ENCODE data around the gene EBPL. TPM values are rescaled to one million over a fixed set of nuclear protein-coding genes. Genes with fewer than 3 reads are reported as not detected.
A peak's percentile ranks its signal among the peaks of the same experiment; 100 is the strongest.

The EBPL gene
- polyA plus RNA-seq, 1 experiment: 43.3 TPM

DNA sequence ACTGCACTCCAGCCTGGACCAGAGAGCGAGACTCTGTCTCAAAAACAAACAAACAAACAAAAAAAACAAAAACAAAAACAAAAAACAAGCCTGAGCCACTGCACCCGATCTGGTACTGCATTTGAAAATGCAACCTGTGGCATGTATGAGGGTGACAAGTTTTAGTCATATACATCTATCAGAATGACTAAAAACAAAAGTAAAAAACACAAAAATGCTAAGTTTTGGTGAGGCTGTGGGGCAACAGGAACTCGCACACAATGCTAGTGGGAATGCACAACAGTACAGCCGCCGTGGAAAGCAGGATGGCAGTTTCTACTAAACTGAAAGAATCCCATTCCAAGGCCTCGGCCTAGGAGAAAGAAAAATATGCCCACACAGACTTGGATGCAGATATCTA, 7.8 kb downstream of the EBPL start:
- Histone ChIP-seq H3K36me3 (ENCODE audit: control insufficient read depth, insufficient read depth, low read length) (peaks cover 2% of the 10 kb centered on the region; the same call in 1 of the 2 replicates), H3K4me3 (ENCODE audit: low read depth, low read length) (no peak overlapping the region), H3K27me3 (ENCODE audit: control insufficient read depth, insufficient read depth, low read length) (no peaks in the 10 kb centered on the region)
- TF ChIP-seq CTCF (IDR thresholded peaks at IDR 0.05; ENCODE audit: insufficient read depth, low read depth, low read length): no peak
- POLR2A ChIA-PET: no interaction called here
- no peak for DNase-seq (ENCODE audit: low read depth)
- CTCF ChIA-PET: no interaction called here

GRCh38 chr13:49681842-49682435, 9.3 kb downstream of the EBPL start:
- no peak overlapping the region for H3K4me3 ChIP-seq (ENCODE audit: low read depth, low read length)
- peaks cover 5% of the 10 kb centered on the region; the same call in 1 of the 2 replicates for H3K36me3 ChIP-seq (ENCODE audit: control insufficient read depth, insufficient read depth, low read length)
- DNase-seq (ENCODE audit: low read depth): no peak
- ChIA-PET POLR2A (no interaction called here), CTCF (interaction anchor here (1.2 to 2.2 kb wide), 3 partner anchors 9 to 13 kb away, joined by 3 to 7 read pairs (median 5); partner anchors contain the start of gene EBPL)
- TF ChIP-seq CTCF (IDR thresholded peaks at IDR 0.05; ENCODE audit: insufficient read depth, low read depth, low read length): no peak
- no peaks in the 10 kb centered on the region for H3K27me3 ChIP-seq (ENCODE audit: control insufficient read depth, insufficient read depth, low read length)

DNA sequence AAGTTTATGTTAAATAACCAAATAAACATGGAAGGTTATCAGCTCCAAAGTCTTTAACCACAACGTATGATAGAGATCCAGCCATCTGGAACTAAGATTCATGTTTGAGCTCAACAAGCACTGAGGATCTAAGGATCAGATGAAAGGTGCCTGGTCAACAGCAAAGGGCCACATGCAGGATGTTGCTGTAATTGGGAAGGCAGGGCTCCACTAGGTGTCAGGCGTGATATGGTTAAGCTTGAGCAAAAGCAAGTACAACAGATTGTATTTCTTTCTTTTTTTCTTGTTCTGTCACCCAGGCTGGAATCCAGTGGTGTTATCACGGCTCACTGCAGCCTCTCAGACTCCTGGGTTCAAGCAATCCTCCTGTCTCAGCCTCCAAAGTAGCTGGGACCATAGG, 12.0 kb downstream of the EBPL start:
- ChIA-PET CTCF (interaction anchor here (0.7 to 1.3 kb wide), 4 partner anchors 9 to 170 kb away, joined by 3 to 4 read pairs (median 3); partner anchors contain the start of gene EBPL), POLR2A (no interaction called here)
- Histone ChIP-seq H3K27me3 (ENCODE audit: control insufficient read depth, insufficient read depth, low read length) (no peaks in the 10 kb centered on the region), H3K36me3 (ENCODE audit: control insufficient read depth, insufficient read depth, low read length) (peaks cover 3% of the 10 kb centered on the region; the same call in 1 of the 2 replicates), H3K4me3 (ENCODE audit: low read depth, low read length) (no peak overlapping the region)
- 0 out of 2 replicates have a peak, but pooled peaks have one; percentile 30 for TF ChIP-seq CTCF (IDR thresholded peaks at IDR 0.05; ENCODE audit: insufficient read depth, low read depth, low read length)
- DNase-seq (ENCODE audit: low read depth): no peak

DNA sequence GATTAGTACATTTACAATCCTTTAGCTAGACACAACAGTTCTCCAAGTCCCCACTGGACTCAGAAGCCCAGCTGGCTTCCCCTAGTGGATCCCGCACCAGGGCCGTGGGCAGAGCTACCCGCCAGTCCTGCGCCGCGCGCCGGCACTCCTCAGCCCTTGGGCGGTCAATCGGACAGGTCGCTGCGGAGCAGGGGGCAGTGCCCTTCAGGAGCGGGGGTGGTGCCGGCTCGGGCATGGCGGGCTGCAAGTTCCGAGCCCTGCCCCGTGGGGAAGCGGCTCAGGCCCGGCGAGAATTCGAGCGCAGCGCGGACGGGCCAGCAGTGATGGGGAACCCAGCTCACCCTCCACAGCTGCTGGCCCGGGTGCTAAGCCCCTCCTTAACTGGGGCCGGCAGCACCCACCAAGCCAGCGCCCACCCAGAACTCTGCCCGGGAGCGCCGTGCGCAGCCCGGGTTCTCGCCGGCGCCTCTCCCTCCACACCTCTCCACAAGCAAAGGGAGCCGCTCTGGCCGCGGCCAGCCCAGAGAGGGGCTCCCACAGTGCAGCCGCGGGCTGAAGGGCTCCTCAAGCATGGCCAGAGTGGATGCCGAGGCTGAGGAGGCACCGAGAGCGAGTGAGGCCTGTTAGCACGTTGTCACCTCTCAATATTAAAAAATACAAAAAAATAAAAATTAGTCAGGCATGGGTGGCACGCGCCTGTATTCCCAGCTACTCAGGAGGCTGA, 12.9 kb downstream of the EBPL start:
- no peak overlapping the region for H3K4me3 ChIP-seq (ENCODE audit: low read depth, low read length)
- ChIA-PET CTCF (interaction anchor here (0.7 to 1.3 kb wide), 3 partner anchors 10 to 36 kb away, joined by 3 read pairs; partner anchors contain the start of gene EBPL), POLR2A (no interaction called here)
- no peak for DNase-seq (ENCODE audit: low read depth)
- no peaks in the 10 kb centered on the region for H3K27me3 ChIP-seq (ENCODE audit: control insufficient read depth, insufficient read depth, low read length)
- peaks cover 3% of the 10 kb centered on the region; the same call in 1 of the 2 replicates for H3K36me3 ChIP-seq (ENCODE audit: control insufficient read depth, insufficient read depth, low read length)
- no peak for TF ChIP-seq CTCF (IDR thresholded peaks at IDR 0.05; ENCODE audit: insufficient read depth, low read depth, low read length)

GRCh38 chr13:49676581-49677298, 14.5 kb downstream of the EBPL start:
- ChIA-PET POLR2A (no interaction called here), CTCF (no interaction called here)
- no peak for TF ChIP-seq CTCF (IDR thresholded peaks at IDR 0.05; ENCODE audit: insufficient read depth, low read depth, low read length)

More at GRCh38 chr13:49676581-49677298, 14.5 kb downstream of the EBPL start:
- DNase-seq (ENCODE audit: low read depth): no peak
- Histone ChIP-seq H3K4me3 (ENCODE audit: low read depth, low read length) (no peak overlapping the region), H3K36me3 (ENCODE audit: control insufficient read depth, insufficient read depth, low read length) (peaks cover 3% of the 10 kb centered on the region; the same call in 1 of the 2 replicates), H3K27me3 (ENCODE audit: control insufficient read depth, insufficient read depth, low read length) (no peaks in the 10 kb centered on the region)
